GM12878 (cell line): ENCODE results near the gene PLD5.

Experiments
- TF ChIP-seq, protein P1 (sequence below): IDR thresholded peaks from 2 replicates; pipeline ENCODE4 v1.6.1; 2012; ENCODE audit warnings: low read depth, low read length, improper control_type of control experiment
- TF ChIP-seq, protein P2 (sequence below): IDR thresholded peaks from 2 replicates; pipeline ENCODE4 v1.6.1; 2012; ENCODE audit warnings: low read length, inconsistent platforms

DNA sequence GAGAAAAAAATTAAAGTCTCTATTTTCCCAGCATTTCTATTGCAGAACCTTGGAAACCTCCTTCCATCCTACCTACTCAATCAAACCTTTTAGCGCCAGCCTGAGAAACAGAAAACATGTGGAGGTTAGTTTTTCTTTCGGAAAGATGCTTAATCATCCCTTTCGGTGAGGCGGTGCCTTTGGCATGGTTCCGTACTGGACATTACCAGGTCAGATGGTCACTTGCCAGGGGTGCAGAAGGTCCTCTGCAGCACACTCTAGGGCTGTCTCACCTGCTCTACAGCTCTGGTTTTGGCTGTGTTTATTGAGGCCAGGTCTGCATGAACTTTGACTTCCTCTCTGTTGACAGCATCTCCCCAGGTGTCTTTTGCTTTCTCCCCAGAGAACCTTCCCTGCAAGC is 121.5 kb downstream of the PLD5 start:
- TF ChIP-seq, protein P1, sequence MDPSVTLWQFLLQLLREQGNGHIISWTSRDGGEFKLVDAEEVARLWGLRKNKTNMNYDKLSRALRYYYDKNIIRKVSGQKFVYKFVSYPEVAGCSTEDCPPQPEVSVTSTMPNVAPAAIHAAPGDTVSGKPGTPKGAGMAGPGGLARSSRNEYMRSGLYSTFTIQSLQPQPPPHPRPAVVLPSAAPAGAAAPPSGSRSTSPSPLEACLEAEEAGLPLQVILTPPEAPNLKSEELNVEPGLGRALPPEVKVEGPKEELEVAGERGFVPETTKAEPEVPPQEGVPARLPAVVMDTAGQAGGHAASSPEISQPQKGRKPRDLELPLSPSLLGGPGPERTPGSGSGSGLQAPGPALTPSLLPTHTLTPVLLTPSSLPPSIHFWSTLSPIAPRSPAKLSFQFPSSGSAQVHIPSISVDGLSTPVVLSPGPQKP, result no peak
- TF ChIP-seq, protein P2, sequence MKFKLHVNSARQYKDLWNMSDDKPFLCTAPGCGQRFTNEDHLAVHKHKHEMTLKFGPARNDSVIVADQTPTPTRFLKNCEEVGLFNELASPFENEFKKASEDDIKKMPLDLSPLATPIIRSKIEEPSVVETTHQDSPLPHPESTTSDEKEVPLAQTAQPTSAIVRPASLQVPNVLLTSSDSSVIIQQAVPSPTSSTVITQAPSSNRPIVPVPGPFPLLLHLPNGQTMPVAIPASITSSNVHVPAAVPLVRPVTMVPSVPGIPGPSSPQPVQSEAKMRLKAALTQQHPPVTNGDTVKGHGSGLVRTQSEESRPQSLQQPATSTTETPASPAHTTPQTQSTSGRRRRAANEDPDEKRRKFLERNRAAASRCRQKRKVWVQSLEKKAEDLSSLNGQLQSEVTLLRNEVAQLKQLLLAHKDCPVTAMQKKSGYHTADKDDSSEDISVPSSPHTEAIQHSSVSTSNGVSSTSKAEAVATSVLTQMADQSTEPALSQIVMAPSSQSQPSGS, result no peak
